Measurements from ENCODE around the gene ANKRD27.
A peak's percentile ranks its signal among the peaks of the same experiment; 100 is the strongest.

ANKRD27 gene

GRCh38 chr19:32581705-32582179 lies 93.2 kb downstream of the ANKRD27 start (continued):
- TF ChIP-seq OVOL3 (tag by site-specific recombination; IDR thresholded peaks at IDR 0.05) (no peak), ZNF660 (tag by site-specific recombination; IDR thresholded peaks at IDR 0.05) (no peak), RBAK (tag by site-specific recombination; IDR thresholded peaks at IDR 0.05) (no peak), ZNF221 (tag by site-specific recombination; IDR thresholded peaks at IDR 0.05; ENCODE audit: borderline replicate concordance) (no peak), KLF1 (tag by site-specific recombination; IDR thresholded peaks at IDR 0.05) (no peak), PBX3 (CRISPR knock-in tag; IDR thresholded peaks at IDR 0.05) (no peak), ZNF624 (tag by site-specific recombination; IDR thresholded peaks at IDR 0.05) (no peak), ZBTB21 (tag by site-specific recombination; IDR thresholded peaks at IDR 0.05) (peak; percentile 40; the same call in 1 of the 2 replicates), ZNF701 (tag by site-specific recombination; IDR thresholded peaks at IDR 0.05) (no peak), ZNF23 (tag by site-specific recombination; IDR thresholded peaks at IDR 0.05; ENCODE audit: borderline replicate concordance) (no peak), ZNF580 (tag by site-specific recombination; IDR thresholded peaks at IDR 0.05) (no peak), ZNF677 (tag by site-specific recombination; IDR thresholded peaks at IDR 0.05) (no peak), KLF10 (tag by site-specific recombination; IDR thresholded peaks at IDR 0.05) (no peak; the same call in 1 of the 2 replicates), ZNF18 (tag by site-specific recombination; IDR thresholded peaks at IDR 0.05) (no peak), ZNF404 (tag by site-specific recombination; IDR thresholded peaks at IDR 0.05) (no peak), ZNF549 (tag by site-specific recombination; IDR thresholded peaks at IDR 0.05) (no peak), ZNF362 (tag by site-specific recombination; IDR thresholded peaks at IDR 0.05) (no peak), ZNF488 (tag by site-specific recombination; IDR thresholded peaks at IDR 0.05) (no peak), ZNF239 (tag by site-specific recombination; IDR thresholded peaks at IDR 0.05) (no peak), ZSCAN30 (tag by site-specific recombination; IDR thresholded peaks at IDR 0.05) (no peak), KLF7 (tag by site-specific recombination; IDR thresholded peaks at IDR 0.05; ENCODE audit: borderline replicate concordance) (peak; percentile 59; the same call in 1 of the 2 replicates), PRDM1 (tag by site-specific recombination; IDR thresholded peaks at IDR 0.05) (no peak), ZNF670 (tag by site-specific recombination; IDR thresholded peaks at IDR 0.05; ENCODE audit: low read depth) (no peak), ZNF571 (tag by site-specific recombination; IDR thresholded peaks at IDR 0.05) (no peak), ZNF223 (tag by site-specific recombination; IDR thresholded peaks at IDR 0.05) (no peak)
- TF ChIP-seq, protein P1, sequence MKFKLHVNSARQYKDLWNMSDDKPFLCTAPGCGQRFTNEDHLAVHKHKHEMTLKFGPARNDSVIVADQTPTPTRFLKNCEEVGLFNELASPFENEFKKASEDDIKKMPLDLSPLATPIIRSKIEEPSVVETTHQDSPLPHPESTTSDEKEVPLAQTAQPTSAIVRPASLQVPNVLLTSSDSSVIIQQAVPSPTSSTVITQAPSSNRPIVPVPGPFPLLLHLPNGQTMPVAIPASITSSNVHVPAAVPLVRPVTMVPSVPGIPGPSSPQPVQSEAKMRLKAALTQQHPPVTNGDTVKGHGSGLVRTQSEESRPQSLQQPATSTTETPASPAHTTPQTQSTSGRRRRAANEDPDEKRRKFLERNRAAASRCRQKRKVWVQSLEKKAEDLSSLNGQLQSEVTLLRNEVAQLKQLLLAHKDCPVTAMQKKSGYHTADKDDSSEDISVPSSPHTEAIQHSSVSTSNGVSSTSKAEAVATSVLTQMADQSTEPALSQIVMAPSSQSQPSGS (tag by site-specific recombination; IDR thresholded peaks at IDR 0.05; ENCODE audit: low read depth) = no peak
- TF ChIP-seq, protein P2, sequence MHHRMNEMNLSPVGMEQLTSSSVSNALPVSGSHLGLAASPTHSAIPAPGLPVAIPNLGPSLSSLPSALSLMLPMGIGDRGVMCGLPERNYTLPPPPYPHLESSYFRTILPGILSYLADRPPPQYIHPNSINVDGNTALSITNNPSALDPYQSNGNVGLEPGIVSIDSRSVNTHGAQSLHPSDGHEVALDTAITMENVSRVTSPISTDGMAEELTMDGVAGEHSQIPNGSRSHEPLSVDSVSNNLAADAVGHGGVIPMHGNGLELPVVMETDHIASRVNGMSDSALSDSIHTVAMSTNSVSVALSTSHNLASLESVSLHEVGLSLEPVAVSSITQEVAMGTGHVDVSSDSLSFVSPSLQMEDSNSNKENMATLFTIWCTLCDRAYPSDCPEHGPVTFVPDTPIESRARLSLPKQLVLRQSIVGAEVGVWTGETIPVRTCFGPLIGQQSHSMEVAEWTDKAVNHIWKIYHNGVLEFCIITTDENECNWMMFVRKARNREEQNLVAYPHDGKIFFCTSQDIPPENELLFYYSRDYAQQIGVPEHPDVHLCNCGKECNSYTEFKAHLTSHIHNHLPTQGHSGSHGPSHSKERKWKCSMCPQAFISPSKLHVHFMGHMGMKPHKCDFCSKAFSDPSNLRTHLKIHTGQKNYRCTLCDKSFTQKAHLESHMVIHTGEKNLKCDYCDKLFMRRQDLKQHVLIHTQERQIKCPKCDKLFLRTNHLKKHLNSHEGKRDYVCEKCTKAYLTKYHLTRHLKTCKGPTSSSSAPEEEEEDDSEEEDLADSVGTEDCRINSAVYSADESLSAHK (tag by site-specific recombination; IDR thresholded peaks at IDR 0.05) = no peak
- TF ChIP-seq, protein P3, sequence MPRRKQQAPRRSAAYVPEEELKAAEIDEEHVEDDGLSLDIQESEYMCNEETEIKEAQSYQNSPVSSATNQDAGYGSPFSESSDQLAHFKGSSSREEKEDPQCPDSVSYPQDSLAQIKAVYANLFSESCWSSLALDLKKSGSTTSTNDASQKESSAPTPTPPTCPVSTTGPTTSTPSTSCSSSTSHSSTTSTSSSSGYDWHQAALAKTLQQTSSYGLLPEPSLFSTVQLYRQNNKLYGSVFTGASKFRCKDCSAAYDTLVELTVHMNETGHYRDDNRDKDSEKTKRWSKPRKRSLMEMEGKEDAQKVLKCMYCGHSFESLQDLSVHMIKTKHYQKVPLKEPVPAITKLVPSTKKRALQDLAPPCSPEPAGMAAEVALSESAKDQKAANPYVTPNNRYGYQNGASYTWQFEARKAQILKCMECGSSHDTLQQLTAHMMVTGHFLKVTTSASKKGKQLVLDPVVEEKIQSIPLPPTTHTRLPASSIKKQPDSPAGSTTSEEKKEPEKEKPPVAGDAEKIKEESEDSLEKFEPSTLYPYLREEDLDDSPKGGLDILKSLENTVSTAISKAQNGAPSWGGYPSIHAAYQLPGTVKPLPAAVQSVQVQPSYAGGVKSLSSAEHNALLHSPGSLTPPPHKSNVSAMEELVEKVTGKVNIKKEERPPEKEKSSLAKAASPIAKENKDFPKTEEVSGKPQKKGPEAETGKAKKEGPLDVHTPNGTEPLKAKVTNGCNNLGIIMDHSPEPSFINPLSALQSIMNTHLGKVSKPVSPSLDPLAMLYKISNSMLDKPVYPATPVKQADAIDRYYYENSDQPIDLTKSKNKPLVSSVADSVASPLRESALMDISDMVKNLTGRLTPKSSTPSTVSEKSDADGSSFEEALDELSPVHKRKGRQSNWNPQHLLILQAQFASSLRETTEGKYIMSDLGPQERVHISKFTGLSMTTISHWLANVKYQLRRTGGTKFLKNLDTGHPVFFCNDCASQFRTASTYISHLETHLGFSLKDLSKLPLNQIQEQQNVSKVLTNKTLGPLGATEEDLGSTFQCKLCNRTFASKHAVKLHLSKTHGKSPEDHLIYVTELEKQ (tag by site-specific recombination; IDR thresholded peaks at IDR 0.05; ENCODE audit: borderline replicate concordance) = no peak; the same call in 1 of the 2 replicates

All from HEK293 (cell line).